ENCODE data around the gene PLA2G4B.

The PLA2G4B gene

GRCh38 chr15:41894791-41895463 lies 56.3 kb downstream of the PLA2G4B start:
- H3K36me3 ChIP-seq (ENCODE audit: insufficient read depth, low read length), result no peaks in the 10 kb centered on the region
- no peaks in the 10 kb centered on the region for H3K9me3 ChIP-seq (ENCODE audit: control insufficient read depth, insufficient read depth, low read length)
- H3K9ac ChIP-seq (ENCODE audit: low read depth, low read length), result no peak overlapping the region
- H3K4me1 ChIP-seq (ENCODE audit: insufficient read depth, low read length), result peaks cover 11% of the 10 kb centered on the region; the same call in 1 of the 2 replicates

DNA sequence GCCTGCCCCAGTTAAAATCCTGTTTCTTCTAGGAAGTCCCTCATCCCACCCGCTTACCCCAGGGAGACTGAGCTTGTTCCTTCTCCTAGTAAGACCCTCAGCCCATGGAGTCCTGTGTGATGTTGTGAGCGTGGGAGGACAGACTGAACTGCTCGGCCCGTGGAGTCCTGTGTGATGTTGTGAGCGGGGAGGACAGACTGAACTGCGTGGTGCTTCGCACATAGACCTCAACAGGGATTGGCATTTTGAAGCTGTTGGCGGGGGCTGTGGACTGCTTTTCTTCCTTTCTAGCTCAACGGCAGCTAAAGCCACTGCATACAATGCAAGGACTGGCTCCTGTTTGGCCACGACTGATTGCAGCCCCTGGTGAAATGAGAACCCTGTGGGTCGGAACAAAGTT lies 56.8 kb downstream of the PLA2G4B start:
- no peaks in the 10 kb centered on the region for H3K36me3 ChIP-seq (ENCODE audit: insufficient read depth, low read length)
- no peak overlapping the region for H3K9ac ChIP-seq (ENCODE audit: low read depth, low read length)
- peaks cover 11% of the 10 kb centered on the region; the same call in 1 of the 2 replicates for H3K4me1 ChIP-seq (ENCODE audit: insufficient read depth, low read length)
- H3K9me3 ChIP-seq (ENCODE audit: control insufficient read depth, insufficient read depth, low read length), result no peaks in the 10 kb centered on the region

GRCh38 chr15:41895957-41896356 lies 57.3 kb downstream of the PLA2G4B start:
- H3K4me1 ChIP-seq (ENCODE audit: insufficient read depth, low read length), result peaks cover 11% of the 10 kb centered on the region; the same call in 1 of the 2 replicates

GRCh38 chr15:41896566-41896965 lies 57.9 kb downstream of the PLA2G4B start:
- no peaks in the 10 kb centered on the region for H3K9me3 ChIP-seq (ENCODE audit: control insufficient read depth, insufficient read depth, low read length)
- H3K9ac ChIP-seq (ENCODE audit: low read depth, low read length), result no peak overlapping the region
- peaks cover 3% of the 10 kb centered on the region; the same call in 1 of the 2 replicates for H3K36me3 ChIP-seq (ENCODE audit: insufficient read depth, low read length)
- H3K4me1 ChIP-seq (ENCODE audit: insufficient read depth, low read length), result peaks cover 9% of the 10 kb centered on the region; the same call in 1 of the 2 replicates

More at GRCh38 chr15:41895957-41896356, 57.3 kb downstream of the PLA2G4B start:
- Histone ChIP-seq H3K36me3 (ENCODE audit: insufficient read depth, low read length) (peaks cover 2% of the 10 kb centered on the region; the same call in 1 of the 2 replicates), H3K9ac (ENCODE audit: low read depth, low read length) (no peak overlapping the region), H3K9me3 (ENCODE audit: control insufficient read depth, insufficient read depth, low read length) (no peaks in the 10 kb centered on the region)

DNA sequence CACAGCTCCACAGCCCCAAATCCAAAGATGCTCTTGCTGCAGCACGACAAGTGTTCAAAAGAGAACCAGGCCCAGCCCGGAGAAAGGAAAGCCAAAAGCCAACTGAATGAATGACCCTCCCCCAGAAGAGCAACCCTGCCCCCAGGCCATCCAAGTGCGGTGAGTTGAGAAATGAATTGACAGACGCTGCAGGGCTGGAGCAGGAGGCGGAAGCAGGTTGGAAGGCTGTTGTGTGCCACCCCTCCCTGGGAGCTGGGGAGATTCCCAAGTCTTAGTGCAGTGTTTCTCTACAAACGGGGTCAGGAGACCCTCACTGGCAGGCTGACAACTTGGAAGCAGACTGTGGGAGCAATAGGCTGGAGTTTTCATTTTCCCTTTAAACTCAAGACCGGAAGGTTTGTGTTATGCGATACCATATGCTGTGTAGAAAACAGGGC lies 58.7 kb downstream of the PLA2G4B start:
- H3K9ac ChIP-seq (ENCODE audit: low read depth, low read length), result no peak overlapping the region
- peaks cover 3% of the 10 kb centered on the region; the same call in 1 of the 2 replicates for H3K36me3 ChIP-seq (ENCODE audit: insufficient read depth, low read length)
- H3K4me1 ChIP-seq (ENCODE audit: insufficient read depth, low read length), result peaks cover 9% of the 10 kb centered on the region; the same call in 1 of the 2 replicates
- H3K9me3 ChIP-seq (ENCODE audit: control insufficient read depth, insufficient read depth, low read length), result no peaks in the 10 kb centered on the region

Measured in ES-I3 (cell line).